H1 (cell line): ENCODE measurements around the gene NIN.

Source experiments
- CTCF ChIP-seq, 3 experiments: IDR thresholded peaks; 1 replicate in 2 of 3; 2 replicates in 1 of 3; pipeline versions ENCODE4 v1.5.1 to v1.6.1; 2011; ENCODE audit warnings: low read length in 3 of 3, mild to moderate bottlenecking in 3 of 3, inconsistent platforms in 2 of 3, low read depth in 1 of 3, moderate library complexity in 1 of 3; ENCODE audit not compliant: insufficient read depth in 1 of 3; ENCODE audit errors: control extremely low read depth in 1 of 3
- POLR2A ChIP-seq, 2 experiments: IDR thresholded peaks; 1 replicate in 1 of 2; 2 replicates in 1 of 2; pipeline ENCODE4 v1.6.1; 2011; ENCODE audit warnings: low read depth in 2 of 2, low read length in 2 of 2, mild to moderate bottlenecking in 2 of 2; ENCODE audit errors: control extremely low read depth in 1 of 2

GRCh38 chr14:50794068-50794645 is 36.8 kb downstream of the NIN start:
- TF ChIP-seq CTCF (IDR thresholded peaks at IDR 0.05; ENCODE audit: control extremely low read depth in 1 of 3, insufficient read depth in 1 of 3, low read depth in 1 of 3, low read length in 3 of 3) (no peak), POLR2A (IDR thresholded peaks at IDR 0.05; ENCODE audit: control extremely low read depth in 1 of 2, low read depth in 2 of 2, low read length in 2 of 2) (no peak)
